ENCODE data around the gene GPHN.
A peak's percentile ranks its signal among the peaks of the same experiment; 100 is the strongest.

Gene GPHN

GRCh38 chr14:66600416-66600815 lies 92.5 kb downstream of the GPHN start:
- DNase-seq (ENCODE audit: low spot score): no peak

DNA sequence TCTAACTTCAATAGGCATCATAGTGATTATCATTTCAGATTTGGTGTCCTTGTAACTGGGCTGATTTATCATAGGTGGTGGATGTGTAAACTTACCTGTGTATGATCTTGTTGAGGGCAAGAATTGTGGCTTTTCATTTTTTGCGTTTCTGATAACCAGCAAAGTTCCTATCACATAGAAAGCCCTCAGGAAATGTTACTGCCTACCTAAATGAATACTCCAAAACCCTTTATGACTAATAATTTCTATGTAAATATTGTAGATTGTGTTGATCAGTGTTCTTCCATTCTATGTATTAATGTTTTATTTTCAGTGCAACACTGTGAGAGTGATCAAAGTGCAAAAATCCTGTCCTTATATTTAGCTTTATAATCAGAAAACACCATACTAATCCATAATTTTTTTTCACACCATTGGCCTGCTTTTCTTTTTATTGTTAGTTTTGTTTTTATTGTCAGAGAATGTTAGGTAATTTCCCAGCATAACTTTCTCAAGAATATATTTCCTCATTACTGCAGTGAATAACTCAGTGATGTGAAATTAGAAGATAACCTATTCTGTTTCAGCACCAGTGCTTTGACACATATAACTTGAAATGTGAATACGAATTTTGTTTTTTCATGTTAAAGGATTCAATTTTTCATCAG lies 94.1 kb downstream of the GPHN start:
- DNase-seq (ENCODE audit: low spot score): no peak

DNA sequence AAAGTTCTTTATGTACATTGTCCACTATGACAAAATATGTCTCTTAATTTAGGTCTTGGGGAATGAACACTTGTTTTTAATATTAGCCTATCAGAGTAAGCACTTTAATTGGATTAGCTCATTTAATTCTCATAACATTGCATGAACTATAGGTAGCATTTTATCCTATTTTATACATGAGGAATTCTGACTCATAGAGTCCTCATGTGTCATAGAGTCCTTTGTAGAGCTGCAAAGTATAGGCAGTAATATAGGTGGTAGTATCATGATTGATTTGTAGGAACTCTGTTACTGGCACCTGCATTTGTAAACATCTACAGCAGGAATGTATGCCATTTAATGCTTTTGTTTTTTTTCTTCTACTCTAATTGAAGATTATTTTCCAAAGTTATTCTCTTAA lies 96.0 kb downstream of the GPHN start:
- no peak for DNase-seq (ENCODE audit: low spot score)

GRCh38 chr14:66606826-66607225 lies 98.9 kb downstream of the GPHN start:
- DNase-seq (ENCODE audit: low spot score): no peak

DNA sequence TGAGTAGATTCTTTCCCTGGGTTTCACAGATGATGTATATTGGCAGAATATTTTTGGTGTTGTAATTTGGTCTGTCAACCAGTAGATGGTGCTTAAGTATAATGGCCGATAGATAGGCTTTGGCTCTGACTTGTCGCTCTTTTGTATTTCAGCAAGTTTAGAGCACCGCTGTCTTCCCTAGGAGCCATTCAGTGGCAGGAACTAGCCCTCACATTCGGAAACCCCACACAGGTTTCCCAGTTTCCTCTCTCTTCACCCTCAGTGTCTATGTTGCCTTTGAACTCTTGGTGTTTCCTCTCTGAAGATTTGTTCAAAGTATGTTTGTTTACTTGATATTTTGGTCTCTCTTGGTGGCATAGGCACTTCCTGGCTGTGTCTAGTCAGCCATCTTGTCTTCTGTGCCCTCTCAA lies 102.2 kb downstream of the GPHN start:
- DNase-seq (ENCODE audit: low spot score): no peak

DNA sequence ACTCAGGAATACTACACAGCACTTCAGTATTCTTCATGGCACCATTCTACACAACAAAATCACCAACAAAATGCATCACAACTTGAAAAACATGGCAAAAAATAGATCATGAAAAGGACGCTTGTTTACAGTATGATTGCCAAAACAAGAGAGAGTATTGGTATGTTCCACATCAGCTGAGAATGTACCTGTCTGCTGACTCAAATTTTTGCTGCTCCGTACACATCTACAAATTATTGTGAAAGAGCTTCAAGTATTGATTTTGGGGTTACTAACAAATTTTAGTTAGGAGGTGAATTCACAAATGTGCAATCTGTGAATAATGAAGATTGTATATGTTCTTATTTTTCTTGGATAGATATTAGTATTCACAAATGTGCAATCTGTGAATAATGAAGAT lies 105.4 kb downstream of the GPHN start:
- no peak for DNase-seq (ENCODE audit: low spot score)

DNA sequence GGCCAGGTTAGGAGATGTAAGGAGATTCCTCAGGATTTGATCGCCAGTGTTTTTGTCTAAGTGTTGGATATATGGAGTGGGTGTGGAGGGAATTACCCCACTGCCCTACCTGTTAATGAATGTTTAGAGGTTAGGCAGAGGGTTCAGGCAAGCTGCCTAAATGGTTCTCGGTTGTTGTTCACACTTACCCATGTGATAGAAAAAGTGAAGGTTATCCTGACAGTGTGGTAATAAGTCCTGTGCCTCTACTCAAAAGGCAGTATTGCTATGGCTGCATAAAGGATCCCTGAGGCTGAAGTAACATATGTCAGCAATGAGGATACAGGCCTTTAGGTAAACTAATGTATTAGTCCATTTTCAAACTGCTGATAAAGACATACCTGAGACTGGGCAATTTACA lies 112.0 kb downstream of the GPHN start:
- no peak for DNase-seq (ENCODE audit: low spot score)

DNA sequence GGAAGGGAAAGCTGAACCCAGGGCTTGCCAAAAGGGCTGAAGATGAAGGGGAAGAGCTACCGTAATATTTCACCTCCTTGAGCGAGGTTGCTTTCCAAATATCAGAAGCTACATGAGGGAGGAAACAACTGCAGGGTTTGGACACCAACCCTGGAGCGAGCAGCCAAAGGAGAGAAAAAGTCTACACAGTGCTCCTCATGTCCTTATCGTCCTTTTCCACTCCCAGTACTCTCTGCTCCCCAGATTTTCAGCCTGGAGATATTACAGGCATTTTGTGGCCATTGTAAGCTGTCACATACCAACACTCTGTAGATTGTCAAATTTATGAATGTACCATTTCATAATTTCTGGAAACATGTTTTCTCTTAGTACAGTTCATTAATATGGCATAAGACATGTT lies 115.9 kb downstream of the GPHN start:
- DNase-seq (ENCODE audit: low spot score): no peak

DNA sequence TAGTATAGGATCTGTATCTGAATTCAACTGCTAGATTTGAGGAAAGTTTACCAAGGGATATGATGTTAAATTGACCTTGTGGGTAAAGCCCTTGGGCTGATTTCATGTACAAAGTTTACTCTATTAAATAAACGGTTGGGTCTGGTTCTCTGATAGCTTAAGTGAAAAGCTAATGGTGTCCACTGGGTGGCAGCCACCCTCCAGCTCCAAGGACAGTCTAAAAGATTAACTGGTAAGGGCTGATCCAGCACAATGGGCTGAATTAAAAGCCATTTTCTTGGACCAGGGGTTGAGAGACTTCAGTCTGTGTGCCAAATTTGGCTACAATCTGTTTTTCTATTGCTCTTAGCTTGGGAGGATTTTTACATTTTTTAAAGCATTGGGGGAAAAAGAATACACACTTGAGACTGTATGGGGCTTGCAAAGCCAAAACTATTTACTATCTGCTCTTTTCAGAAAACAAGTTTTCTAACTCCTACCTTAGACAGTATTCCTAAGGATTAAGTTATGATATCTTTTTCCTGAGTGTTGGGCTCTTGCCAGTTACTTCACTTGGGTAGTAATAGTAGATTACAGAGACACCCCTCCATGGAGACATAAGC lies 116.5 kb downstream of the GPHN start:
- peak; percentile 47 for DNase-seq (ENCODE audit: low spot score)

GRCh38 chr14:66628636-66629035 lies 120.7 kb downstream of the GPHN start:
- DNase-seq (ENCODE audit: low spot score): no peak

DNA sequence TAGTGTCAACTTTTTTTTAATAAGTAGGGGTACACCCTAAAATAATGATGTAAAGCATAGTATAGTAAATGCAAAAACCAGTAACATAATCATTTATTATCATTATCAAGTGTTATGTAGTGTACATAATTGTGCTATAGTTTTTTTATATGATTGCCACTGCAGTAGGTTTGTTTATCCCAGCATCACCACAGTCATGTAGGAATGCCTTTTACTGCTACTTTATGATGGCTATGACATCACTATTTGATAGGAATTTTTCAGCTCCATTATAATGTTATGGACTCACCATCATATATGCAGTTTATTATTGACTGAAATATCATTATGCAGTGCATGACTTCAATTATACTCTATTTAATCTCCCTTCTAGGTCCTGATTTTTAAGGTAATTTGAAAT lies 121.6 kb downstream of the GPHN start:
- DNase-seq (ENCODE audit: low spot score): no peak

DNA sequence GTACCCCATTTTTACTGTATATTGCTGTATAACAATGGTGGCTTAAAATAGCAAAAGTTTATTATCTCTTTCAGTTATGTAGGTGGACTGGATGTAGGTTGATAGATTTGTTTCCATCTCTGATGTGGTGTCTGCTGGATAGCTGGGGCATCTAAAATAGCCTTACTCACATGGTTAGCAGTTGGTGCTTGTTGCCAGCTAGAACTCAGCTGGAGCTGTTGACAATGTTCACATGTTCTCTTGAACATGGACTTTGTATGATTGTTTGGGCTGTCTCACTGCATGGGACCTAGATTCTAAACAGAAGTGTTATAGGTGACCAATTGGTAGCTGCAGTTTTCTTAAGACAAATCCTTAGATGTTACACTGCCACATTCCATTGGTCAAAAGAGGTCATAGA lies 126.9 kb downstream of the GPHN start:
- DNase-seq (ENCODE audit: low spot score): no peak

DNA sequence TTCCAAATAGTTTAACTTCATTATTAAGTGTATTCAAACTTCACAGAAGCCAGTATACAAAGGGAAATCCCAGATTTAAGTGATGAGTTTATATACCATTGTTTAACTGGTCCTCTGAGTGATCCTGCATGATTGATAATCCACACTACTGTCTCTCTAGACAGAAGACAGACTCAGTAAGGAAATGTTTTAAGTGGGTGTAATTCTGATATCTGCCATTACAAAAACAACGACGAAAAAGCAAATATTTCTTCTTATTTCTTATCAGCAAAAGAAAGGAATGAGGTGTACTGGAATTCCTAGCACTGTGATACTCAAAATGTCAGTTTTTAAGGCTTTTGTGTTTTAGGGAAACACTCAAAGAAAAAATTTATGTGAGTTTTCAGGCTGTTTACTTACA lies 127.5 kb downstream of the GPHN start:
- no peak for DNase-seq (ENCODE audit: low spot score)

- no peak for DNase-seq (ENCODE audit: low spot score)
Observed at GRCh38 chr14:66636240-66636639, 128.3 kb downstream of the GPHN start.

DNA sequence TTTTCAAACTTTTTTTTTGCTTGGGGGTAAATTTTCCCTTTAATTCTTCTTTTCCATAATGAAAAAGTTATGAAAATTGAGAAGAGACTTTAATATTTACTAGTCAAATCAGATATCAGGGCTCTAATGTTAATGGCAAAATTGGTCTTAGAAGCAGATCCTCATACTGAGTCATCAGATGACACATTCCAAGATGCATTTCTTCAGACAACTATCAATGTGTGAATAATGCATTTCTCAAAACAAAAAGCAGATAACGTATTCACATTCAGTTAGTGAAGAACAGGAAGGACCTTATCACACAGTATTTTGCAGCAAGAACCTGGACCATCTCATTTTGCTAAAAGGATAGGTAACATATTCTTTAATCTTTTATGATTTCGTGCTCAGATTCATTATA lies 130.7 kb downstream of the GPHN start:
- no peak for DNase-seq (ENCODE audit: low spot score)

DNA sequence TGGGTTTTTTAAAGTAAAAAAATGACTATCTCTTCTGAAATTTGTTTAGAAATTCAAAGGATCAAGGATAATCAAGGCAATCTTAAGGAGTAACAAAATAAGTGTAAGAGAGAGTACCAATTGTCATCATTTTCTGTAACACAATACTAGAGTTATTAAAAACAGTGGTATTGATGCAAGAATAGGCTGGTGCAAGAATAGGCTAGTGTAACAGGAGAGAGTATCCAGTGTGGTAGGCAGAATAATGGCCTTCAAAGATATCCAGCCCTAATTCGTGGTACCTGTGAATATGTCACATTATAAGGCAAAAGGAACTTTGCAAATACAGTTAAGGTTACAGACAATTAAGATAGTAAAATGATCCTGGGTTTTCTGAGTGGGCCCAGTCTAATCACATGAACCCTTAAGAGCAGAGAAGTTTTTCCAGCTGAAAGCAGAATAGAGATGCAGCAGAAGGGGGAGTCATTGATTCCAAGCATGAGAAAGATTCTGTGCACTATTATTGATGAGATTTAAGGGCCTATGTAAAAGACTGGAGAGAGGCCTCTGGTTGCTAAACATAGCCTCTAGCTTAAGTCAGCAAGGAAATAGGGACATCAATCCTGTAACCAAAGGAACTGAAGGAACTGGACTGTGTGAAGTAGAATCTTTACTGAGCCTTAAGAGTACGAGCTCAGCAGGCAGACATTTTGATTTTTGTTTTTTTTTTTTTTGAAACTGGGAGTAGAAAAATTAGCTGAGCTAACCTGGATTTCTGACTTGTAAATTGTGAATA lies 134.1 kb downstream of the GPHN start:
- DNase-seq (ENCODE audit: low spot score): no peak

DNA sequence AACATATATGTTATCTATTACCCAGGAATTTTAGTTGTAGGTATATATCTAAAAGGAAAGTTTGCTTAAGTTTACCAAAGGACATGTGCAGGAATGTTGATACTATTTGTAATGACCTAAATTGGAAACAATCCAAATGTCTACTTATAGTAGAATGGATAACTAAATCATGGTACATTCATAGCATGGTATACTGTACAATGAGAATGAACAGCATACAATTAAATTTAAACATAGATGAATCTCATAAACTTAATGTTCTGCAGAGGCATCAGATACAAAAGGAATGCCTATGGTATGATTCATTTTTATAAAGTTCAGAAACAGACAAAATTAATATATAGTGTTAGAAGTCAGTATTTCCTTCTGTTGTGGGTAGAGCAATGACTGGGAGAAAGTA lies 135.4 kb downstream of the GPHN start:
- no peak for DNase-seq (ENCODE audit: low spot score)

GRCh38 chr14:66645716-66646115 lies 137.8 kb downstream of the GPHN start:
- DNase-seq (ENCODE audit: low spot score): no peak

- DNase-seq (ENCODE audit: low spot score): no peak
Observed at GRCh38 chr14:66649498-66649897, 141.6 kb downstream of the GPHN start.

GRCh38 chr14:66650491-66650911 lies 142.6 kb downstream of the GPHN start:
- no peak for DNase-seq (ENCODE audit: low spot score)

GRCh38 chr14:66651536-66652220 lies 143.7 kb downstream of the GPHN start:
- DNase-seq (ENCODE audit: low spot score): no peak

GRCh38 chr14:66652525-66653106 lies 144.7 kb downstream of the GPHN start:
- peak; percentile 3 for DNase-seq (ENCODE audit: low spot score)

Data from putamen (tissue), 1 donor.